HEK293 (cell line): ENCODE data around the gene RAMAC.
A peak's percentile ranks its signal among the peaks of the same experiment; 100 is the strongest.

Experiments
- EGR2 ChIP-seq: fragments of 450-650 bp; formaldehyde crosslinking; IDR thresholded peaks from 2 replicates; pipeline ENCODE4 v1.5.1; 2016; ENCODE audit warnings: low read depth, missing biosample characterization, missing genetic modification characterization
- HOXD13 ChIP-seq: sonication (generic); formaldehyde crosslinking; IDR thresholded peaks from 2 replicates; pipeline ENCODE4 v1.8.0; 2022; ENCODE audit warnings: missing genetic modification reagents, borderline replicate concordance
- KLF16 ChIP-seq: fragments of 450-650 bp; formaldehyde crosslinking; IDR thresholded peaks from 2 replicates; pipeline ENCODE4 v1.5.1; 2017; ENCODE audit warnings: missing biosample characterization, missing genetic modification characterization
- KLF8 ChIP-seq: fragments of 450-650 bp; formaldehyde crosslinking; IDR thresholded peaks from 2 replicates; pipeline ENCODE4 v1.5.1; 2016; ENCODE audit warnings: missing biosample characterization, missing genetic modification characterization
- PRDM4 ChIP-seq: fragments of 450-650 bp; formaldehyde crosslinking; IDR thresholded peaks from 2 replicates; pipeline ENCODE4 v1.5.1; 2017; ENCODE audit warnings: missing biosample characterization, missing genetic modification characterization
- SETDB1 ChIP-seq: IDR thresholded peaks from one replicate; pipeline ENCODE4 v1.6.1; 2017; ENCODE audit warnings: mild to moderate bottlenecking, low read length, moderate library complexity, mixed read lengths; ENCODE audit not compliant: insufficient read length
- SP2 ChIP-seq: fragments of 450-650 bp; formaldehyde crosslinking; IDR thresholded peaks from 2 replicates; pipeline ENCODE4 v1.5.1; 2016; ENCODE audit warnings: missing biosample characterization, missing genetic modification characterization
- ZBTB48 ChIP-seq: fragments of 450-650 bp; formaldehyde crosslinking; IDR thresholded peaks from 2 replicates; pipeline ENCODE4 v1.5.1; 2016; ENCODE audit warnings: missing biosample characterization, missing genetic modification characterization
- ZNF184 ChIP-seq: fragments of 450-650 bp; IDR thresholded peaks from 2 replicates; pipeline ENCODE4 v1.5.1; 2018; ENCODE audit warnings: missing biosample characterization, mild to moderate bottlenecking, missing genetic modification characterization
- ZNF2 ChIP-seq: fragments of 450-650 bp; formaldehyde crosslinking; IDR thresholded peaks from 2 replicates; pipeline ENCODE4 v1.5.1; 2016; ENCODE audit warnings: missing biosample characterization, missing genetic modification characterization
- ZNF426 ChIP-seq: fragments of 450-650 bp; formaldehyde crosslinking; IDR thresholded peaks from 2 replicates; pipeline ENCODE4 v1.5.1; 2017; ENCODE audit warnings: missing biosample characterization, missing genetic modification characterization, mild to moderate bottlenecking, inconsistent platforms, moderate library complexity
- ZNF501 ChIP-seq: fragments of 450-650 bp; formaldehyde crosslinking; IDR thresholded peaks from 2 replicates; pipeline ENCODE4 v1.5.1; 2016; ENCODE audit warnings: missing biosample characterization, missing genetic modification characterization
- ZNF518A ChIP-seq: fragments of 450-650 bp; formaldehyde crosslinking; conservative IDR thresholded peaks from 2 replicates; pipeline ENCODE4 v1.5.1; 2016; ENCODE audit warnings: low read depth, missing biosample characterization, missing genetic modification characterization
- ZNF610 ChIP-seq: fragments of 450-650 bp; formaldehyde crosslinking; IDR thresholded peaks from 2 replicates; pipeline ENCODE4 v1.5.1; 2016; ENCODE audit warnings: missing biosample characterization, missing genetic modification characterization, borderline replicate concordance
- ZNF629 ChIP-seq: fragments of 450-650 bp; formaldehyde crosslinking; IDR thresholded peaks from 2 replicates; pipeline ENCODE4 v1.5.1; 2017; ENCODE audit warnings: missing biosample characterization, missing genetic modification characterization
- ZNF76 ChIP-seq: fragments of 450-650 bp; formaldehyde crosslinking; IDR thresholded peaks from 2 replicates; pipeline ENCODE4; 2016; ENCODE audit warnings: low read depth, missing biosample characterization, missing genetic modification characterization, borderline replicate concordance
- TF ChIP-seq, protein P1 (sequence below): fragments of 450-650 bp; formaldehyde crosslinking; IDR thresholded peaks from 2 replicates; pipeline ENCODE4 v1.5.1; 2016; ENCODE audit warnings: missing biosample characterization, missing genetic modification characterization
- TF ChIP-seq, protein P2 (sequence below): fragments of 450-650 bp; formaldehyde crosslinking; IDR thresholded peaks from 2 replicates; pipeline ENCODE4 v1.5.1; 2016; ENCODE audit warnings: missing biosample characterization, missing genetic modification characterization, borderline replicate concordance
- TF ChIP-seq, protein P3 (sequence below): fragments of 450-650 bp; formaldehyde crosslinking; IDR thresholded peaks from 2 replicates; pipeline ENCODE4 v1.5.1; 2016; ENCODE audit warnings: missing biosample characterization, missing genetic modification characterization, low read depth
- TF ChIP-seq, protein P4 (sequence below): fragments of 450-650 bp; formaldehyde crosslinking; IDR thresholded peaks from 2 replicates; pipeline ENCODE4 v1.5.1; 2016; ENCODE audit warnings: missing biosample characterization, missing genetic modification characterization
- TF ChIP-seq, protein P5 (sequence below): fragments of 450-650 bp; formaldehyde crosslinking; IDR thresholded peaks from 2 replicates; pipeline ENCODE4 v1.5.1; 2016; ENCODE audit warnings: missing biosample characterization, missing genetic modification characterization

RAMAC gene

GRCh38 chr15:82985688-82986441 is at the start of gene RAMAC (continued):
- TF ChIP-seq, protein P1, sequence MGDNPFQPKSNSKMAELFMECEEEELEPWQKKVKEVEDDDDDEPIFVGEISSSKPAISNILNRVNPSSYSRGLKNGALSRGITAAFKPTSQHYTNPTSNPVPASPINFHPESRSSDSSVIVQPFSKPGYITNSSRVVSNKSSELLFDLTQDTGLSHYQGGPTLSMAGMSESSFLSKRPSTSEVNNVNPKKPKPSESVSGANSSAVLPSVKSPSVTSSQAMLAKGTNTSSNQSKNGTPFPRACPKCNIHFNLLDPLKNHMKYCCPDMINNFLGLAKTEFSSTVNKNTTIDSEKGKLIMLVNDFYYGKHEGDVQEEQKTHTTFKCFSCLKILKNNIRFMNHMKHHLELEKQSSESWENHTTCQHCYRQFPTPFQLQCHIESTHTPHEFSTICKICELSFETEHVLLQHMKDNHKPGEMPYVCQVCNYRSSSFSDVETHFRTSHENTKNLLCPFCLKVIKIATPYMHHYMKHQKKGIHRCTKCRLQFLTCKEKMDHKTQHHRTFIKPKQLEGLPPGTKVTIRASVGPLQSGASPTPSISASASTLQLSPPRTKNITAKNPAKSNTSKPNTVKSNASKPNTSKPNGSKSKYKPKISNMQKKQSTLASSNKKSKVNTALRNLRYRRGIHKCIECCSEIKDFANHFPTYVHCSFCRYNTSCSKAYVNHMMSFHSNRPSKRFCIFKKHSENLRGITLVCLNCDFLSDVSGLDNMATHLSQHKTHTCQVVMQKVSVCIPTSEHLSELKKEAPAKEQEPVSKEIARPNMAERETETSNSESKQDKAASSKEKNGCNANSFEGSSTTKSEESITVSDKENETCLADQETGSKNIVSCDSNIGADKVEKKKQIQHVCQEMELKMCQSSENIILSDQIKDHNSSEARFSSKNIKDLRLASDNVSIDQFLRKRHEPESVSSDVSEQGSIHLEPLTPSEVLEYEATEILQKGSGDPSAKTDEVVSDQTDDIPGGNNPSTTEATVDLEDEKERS (tag by site-specific recombination), result no peak
- TF ChIP-seq HOXD13 (CRISPR knock-in tag) (peak; percentile 32; the same call in 1 of the 2 replicates), SP2 (peak; percentile 78), ZNF518A (tag by site-specific recombination) (peak; percentile 99), KLF16 (peak; percentile 19; the same call in 1 of the 2 replicates), ZNF426 (tag by site-specific recombination) (no peak), PRDM4 (tag by site-specific recombination) (no peak), SETDB1 (peak; percentile 85), ZNF629 (tag by site-specific recombination) (peak; percentile 58; the same call in 1 of the 2 replicates), KLF8 (tag by site-specific recombination) (0 out of 2 replicates have a peak, but pooled peaks have one; percentile 44), ZNF184 (tag by site-specific recombination) (0 out of 2 replicates have a peak, but pooled peaks have one; percentile 2), ZNF76 (tag by site-specific recombination) (peak; percentile 64; the same call in 1 of the 2 replicates), ZNF501 (tag by site-specific recombination) (0 out of 2 replicates have a peak, but pooled peaks have one; percentile 37), ZNF2 (tag by site-specific recombination) (peak; percentile 18; the same call in 1 of the 2 replicates), ZBTB48 (tag by site-specific recombination) (no peak; the same call in none of the 2 replicates), EGR2 (tag by site-specific recombination) (no peak), ZNF610 (tag by site-specific recombination) (peak; percentile 74; the same call in 1 of the 2 replicates)
- TF ChIP-seq, protein P2, sequence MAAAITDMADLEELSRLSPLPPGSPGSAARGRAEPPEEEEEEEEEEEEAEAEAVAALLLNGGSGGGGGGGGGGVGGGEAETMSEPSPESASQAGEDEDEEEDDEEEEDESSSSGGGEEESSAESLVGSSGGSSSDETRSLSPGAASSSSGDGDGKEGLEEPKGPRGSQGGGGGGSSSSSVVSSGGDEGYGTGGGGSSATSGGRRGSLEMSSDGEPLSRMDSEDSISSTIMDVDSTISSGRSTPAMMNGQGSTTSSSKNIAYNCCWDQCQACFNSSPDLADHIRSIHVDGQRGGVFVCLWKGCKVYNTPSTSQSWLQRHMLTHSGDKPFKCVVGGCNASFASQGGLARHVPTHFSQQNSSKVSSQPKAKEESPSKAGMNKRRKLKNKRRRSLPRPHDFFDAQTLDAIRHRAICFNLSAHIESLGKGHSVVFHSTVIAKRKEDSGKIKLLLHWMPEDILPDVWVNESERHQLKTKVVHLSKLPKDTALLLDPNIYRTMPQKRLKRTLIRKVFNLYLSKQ, result no peak
- TF ChIP-seq, protein P3, sequence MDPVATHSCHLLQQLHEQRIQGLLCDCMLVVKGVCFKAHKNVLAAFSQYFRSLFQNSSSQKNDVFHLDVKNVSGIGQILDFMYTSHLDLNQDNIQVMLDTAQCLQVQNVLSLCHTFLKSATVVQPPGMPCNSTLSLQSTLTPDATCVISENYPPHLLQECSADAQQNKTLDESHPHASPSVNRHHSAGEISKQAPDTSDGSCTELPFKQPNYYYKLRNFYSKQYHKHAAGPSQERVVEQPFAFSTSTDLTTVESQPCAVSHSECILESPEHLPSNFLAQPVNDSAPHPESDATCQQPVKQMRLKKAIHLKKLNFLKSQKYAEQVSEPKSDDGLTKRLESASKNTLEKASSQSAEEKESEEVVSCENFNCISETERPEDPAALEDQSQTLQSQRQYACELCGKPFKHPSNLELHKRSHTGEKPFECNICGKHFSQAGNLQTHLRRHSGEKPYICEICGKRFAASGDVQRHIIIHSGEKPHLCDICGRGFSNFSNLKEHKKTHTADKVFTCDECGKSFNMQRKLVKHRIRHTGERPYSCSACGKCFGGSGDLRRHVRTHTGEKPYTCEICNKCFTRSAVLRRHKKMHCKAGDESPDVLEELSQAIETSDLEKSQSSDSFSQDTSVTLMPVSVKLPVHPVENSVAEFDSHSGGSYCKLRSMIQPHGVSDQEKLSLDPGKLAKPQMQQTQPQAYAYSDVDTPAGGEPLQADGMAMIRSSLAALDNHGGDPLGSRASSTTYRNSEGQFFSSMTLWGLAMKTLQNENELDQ (tag by site-specific recombination), result no peak
- TF ChIP-seq, protein P4, sequence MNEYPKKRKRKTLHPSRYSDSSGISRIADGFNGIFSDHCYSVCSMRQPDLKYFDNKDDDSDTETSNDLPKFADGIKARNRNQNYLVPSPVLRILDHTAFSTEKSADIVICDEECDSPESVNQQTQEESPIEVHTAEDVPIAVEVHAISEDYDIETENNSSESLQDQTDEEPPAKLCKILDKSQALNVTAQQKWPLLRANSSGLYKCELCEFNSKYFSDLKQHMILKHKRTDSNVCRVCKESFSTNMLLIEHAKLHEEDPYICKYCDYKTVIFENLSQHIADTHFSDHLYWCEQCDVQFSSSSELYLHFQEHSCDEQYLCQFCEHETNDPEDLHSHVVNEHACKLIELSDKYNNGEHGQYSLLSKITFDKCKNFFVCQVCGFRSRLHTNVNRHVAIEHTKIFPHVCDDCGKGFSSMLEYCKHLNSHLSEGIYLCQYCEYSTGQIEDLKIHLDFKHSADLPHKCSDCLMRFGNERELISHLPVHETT (tag by site-specific recombination), result 0 out of 2 replicates have a peak, but pooled peaks have one; percentile 53
- TF ChIP-seq, protein P5, sequence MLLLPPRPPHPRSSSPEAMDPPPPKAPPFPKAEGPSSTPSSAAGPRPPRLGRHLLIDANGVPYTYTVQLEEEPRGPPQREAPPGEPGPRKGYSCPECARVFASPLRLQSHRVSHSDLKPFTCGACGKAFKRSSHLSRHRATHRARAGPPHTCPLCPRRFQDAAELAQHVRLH (tag by site-specific recombination), result peak; percentile 75
